A549 treated with GW870086 at 1 μM for 4 hours (cell line): ENCODE data around the gene NUDT14. TPM values are rescaled to one million over a fixed set of nuclear protein-coding genes. Genes with fewer than 3 reads are reported as not detected.

ENCODE experiments used
- total RNA-seq: library from RNA; stranded (reverse); fragments of 200-300 nt; extraction: Qiagen RNA extraction; gene quantifications from 5 replicates; pipeline ENCODE4 v1.2.3, GENCODE V29; 2022; ENCODE audit warnings: low read depth

NUDT14 gene
- 26.6 to 43.8 TPM (median 41.8 TPM) in 5 replicates for total RNA-seq

DNA sequence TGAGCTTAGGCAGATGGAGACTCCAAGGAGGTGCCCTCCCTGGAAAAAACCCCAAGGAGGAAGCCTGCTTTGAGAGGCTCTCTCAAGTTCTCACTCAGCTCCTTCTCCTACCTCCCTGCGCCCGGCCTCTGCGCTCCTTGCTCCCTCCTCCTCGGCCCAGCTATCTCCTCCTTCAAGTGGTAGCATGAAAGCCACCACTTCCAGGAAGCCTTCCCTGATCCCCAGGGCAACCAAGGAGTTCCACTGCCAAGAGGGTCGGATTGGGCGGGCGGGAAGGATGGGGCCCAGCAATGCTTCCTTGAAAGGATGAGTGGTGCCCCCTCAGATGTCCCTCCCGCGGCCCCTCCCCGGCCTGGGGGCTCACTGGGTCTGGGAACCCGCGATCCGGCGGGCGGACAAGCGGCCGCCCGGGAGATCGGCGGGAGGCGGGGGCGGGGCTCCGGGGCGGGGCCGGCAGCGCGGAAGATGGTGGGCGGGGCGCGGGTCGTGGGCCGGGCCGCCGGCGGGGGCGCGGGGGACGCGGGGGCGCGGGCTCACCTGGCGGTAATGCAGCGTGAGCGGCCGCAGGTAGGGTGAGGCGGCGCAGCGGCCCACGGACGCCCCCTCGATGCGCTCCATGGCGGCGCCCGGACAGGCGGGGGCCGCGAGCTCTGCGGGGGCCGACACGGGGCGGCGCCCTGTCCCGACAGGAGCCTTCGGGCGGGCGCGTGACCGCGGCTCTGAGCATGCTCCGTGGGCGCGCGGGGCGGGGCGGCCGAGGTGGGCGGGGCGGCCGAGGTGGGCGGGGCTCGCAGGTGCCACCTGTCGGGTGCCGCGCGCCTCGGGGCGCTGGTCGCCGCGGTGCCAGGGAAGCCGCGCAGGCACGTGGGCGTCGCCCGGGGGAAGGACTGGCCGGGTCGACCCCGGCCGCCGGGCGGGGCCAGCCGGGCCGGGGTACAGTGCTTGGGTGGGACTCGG, at the start of gene NUDT14:
NUDT14 (minus strand) TSS at position 721 of the 957 bp plus-strand sequence; CDS start at position 618, 103 bp downstream.

DNA sequence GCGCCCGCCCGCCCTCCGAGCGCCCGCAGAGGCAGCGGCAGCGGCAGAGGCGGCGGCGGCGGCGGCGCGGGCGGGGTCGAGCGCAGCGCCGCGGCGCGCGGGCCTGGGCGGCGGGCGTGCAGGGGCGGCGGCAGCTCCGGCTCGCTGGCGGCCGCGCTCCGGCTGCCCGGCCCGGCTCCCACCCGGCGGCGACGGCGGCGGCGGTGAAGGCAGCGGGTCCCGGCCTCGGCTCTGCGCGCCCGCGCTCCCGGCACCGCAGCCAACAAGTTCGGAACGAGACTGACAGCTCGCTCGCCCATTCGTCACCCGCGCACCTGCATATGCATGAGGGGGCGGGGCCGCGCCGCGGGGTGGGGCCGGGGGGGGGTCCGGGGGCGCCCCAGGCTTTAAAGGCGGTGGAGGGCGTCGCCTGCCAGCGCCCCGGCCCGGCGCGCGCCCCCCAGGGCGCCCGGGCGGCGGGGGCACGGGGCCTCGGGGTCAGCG, 12.6 kb downstream of the NUDT14 start, which contains the start of gene JAG2:
JAG2 (minus strand) TSS at position 281 of the 483 bp plus-strand sequence. CDS start 356 bp downstream, outside the sequence.

Other genes with a start within 250 kb of the NUDT14 start
- gene AHNAK2, start 202.9 kb downstream of the NUDT14 start, total RNA-seq, result 231 to 264 TPM (median 240 TPM) in 5 replicates
- 15.5 to 17.6 TPM (median 16.2 TPM) in 5 replicates for gene CLBA1, start 195.5 kb downstream of the NUDT14 start, total RNA-seq
- gene CDCA4, start 160.2 kb downstream of the NUDT14 start, total RNA-seq, result 42.2 to 52.9 TPM (median 49.5 TPM) in 5 replicates
- gene GPR132, start 115.9 kb downstream of the NUDT14 start, total RNA-seq, result 0.56 to 0.87 TPM (median 0.69 TPM) in 5 replicates
- gene JAG2, start 12.5 kb downstream of the NUDT14 start, total RNA-seq, result 18.8 to 25.7 TPM (median 25.2 TPM) in 5 replicates
- 31.1 to 44.6 TPM (median 41.2 TPM) in 5 replicates for gene BTBD6, start 67.2 kb upstream of the NUDT14 start, total RNA-seq
- gene BRF1, start 119.7 kb upstream of the NUDT14 start, total RNA-seq, result 22.2 to 28.7 TPM (median 27.7 TPM) in 5 replicates
- 19.6 to 29.2 TPM (median 26.5 TPM) in 5 replicates for gene PACS2, start 133.4 kb upstream of the NUDT14 start, total RNA-seq
- gene TEX22, start 217.2 kb upstream of the NUDT14 start, total RNA-seq, result 0.14 to 0.52 TPM (median 0.23 TPM) in 4 of 5 replicates, not detected in the other
- 57.3 to 82.9 TPM (median 78.9 TPM) in 5 replicates for gene MTA1, start 238.5 kb upstream of the NUDT14 start, total RNA-seq